GM12878 (cell line): ENCODE data around the gene DEGS2. TPM values are rescaled to one million over a fixed set of nuclear protein-coding genes. Genes with fewer than 3 reads are reported as not detected.

Source experiments
- BCL11A ChIP-seq: IDR thresholded peaks from 2 replicates; pipeline ENCODE4 v1.6.1; 2011; ENCODE audit warnings: low read depth, low read length
- BHLHE40 ChIP-seq, 2 experiments: fragments of 450-650 bp in 1 of 2; IDR thresholded peaks; 2 replicates each; pipeline ENCODE4 v1.6.1; 2011 to 2017; ENCODE audit warnings: low read depth in 2 of 2, borderline replicate concordance in 1 of 2, improper control_type of control experiment in 1 of 2, low read length in 1 of 2, mild to moderate bottlenecking in 1 of 2
- CHD1 ChIP-seq: IDR thresholded peaks from 2 replicates; pipeline ENCODE4 v1.6.1; 2012; ENCODE audit warnings: low read depth, low read length, improper control_type of control experiment
- CHD4 ChIP-seq: fragments of 200-600 bp; sonication (generic); IDR thresholded peaks from 2 replicates; pipeline ENCODE4 v1.6.1; 2016; ENCODE audit warnings: mild to moderate bottlenecking
- CREM ChIP-seq: IDR thresholded peaks from 2 replicates; pipeline ENCODE4 v1.6.1; 2014; ENCODE audit warnings: antibody characterized with exemption, low read depth
- EGR1 ChIP-seq, 2 experiments: IDR thresholded peaks; 1 replicate in 1 of 2; 2 replicates in 1 of 2; pipeline ENCODE4 v1.6.1; 2011 to 2012; ENCODE audit warnings: low read depth in 2 of 2, low read length in 2 of 2, borderline replicate concordance in 1 of 2, mild to moderate bottlenecking in 1 of 2, moderate library complexity in 1 of 2
- GATAD2B ChIP-seq: fragments of 450-650 bp; conservative IDR thresholded peaks from 2 replicates; pipeline ENCODE4 v1.6.1; 2017; ENCODE audit warnings: low read depth, mild to moderate bottlenecking, moderate library complexity
- KLF5 ChIP-seq: fragments of 450-650 bp; IDR thresholded peaks from 2 replicates; pipeline ENCODE4 v1.6.1; 2014; ENCODE audit warnings: mild to moderate bottlenecking; ENCODE audit not compliant: partially characterized antibody
- NBN ChIP-seq: fragments of 450-650 bp; IDR thresholded peaks from 2 replicates; pipeline ENCODE4 v1.6.1; 2016
- NFXL1 ChIP-seq: fragments of 450-650 bp; IDR thresholded peaks from 2 replicates; pipeline ENCODE4 v1.6.1; 2017; ENCODE audit warnings: antibody characterized with exemption, mild to moderate bottlenecking, borderline replicate concordance
- PML ChIP-seq: IDR thresholded peaks from 2 replicates; pipeline ENCODE4 v1.6.1; 2012; ENCODE audit warnings: low read length, inconsistent platforms
- POU2F2 ChIP-seq: IDR thresholded peaks from 3 replicates; pipeline ENCODE4 v1.6.1; 2011; ENCODE audit warnings: low read depth, mild to moderate bottlenecking, low read length, borderline replicate concordance
- RCOR1 ChIP-seq: conservative IDR thresholded peaks from 2 replicates; pipeline ENCODE4 v1.6.1; 2012; ENCODE audit warnings: low read depth, low read length, improper control_type of control experiment
- RUNX3 ChIP-seq: IDR thresholded peaks from 2 replicates; pipeline ENCODE4 v1.6.1; 2012; ENCODE audit warnings: low read length, inconsistent platforms
- SMAD5 ChIP-seq: IDR thresholded peaks from 2 replicates; pipeline ENCODE4 v1.6.1; 2016; ENCODE audit warnings: antibody characterized with exemption, low read depth
- SMC3 ChIP-seq: IDR thresholded peaks from 2 replicates; pipeline ENCODE4 v1.6.1; 2011; ENCODE audit warnings: low read length, improper control_type of control experiment, borderline replicate concordance
- STAT3 ChIP-seq: IDR thresholded peaks from 2 replicates; pipeline ENCODE4 v1.6.1; 2011; ENCODE audit warnings: low read depth, low read length, improper control_type of control experiment
- TBL1XR1 ChIP-seq: IDR thresholded peaks from 2 replicates; pipeline ENCODE4 v1.6.1; 2012; ENCODE audit warnings: low read depth, low read length, improper control_type of control experiment
- TCF7 ChIP-seq: IDR thresholded peaks from 2 replicates; pipeline ENCODE4 v1.6.1; 2014; ENCODE audit warnings: antibody characterized with exemption, borderline replicate concordance
- WRNIP1 ChIP-seq: IDR thresholded peaks from 2 replicates; pipeline ENCODE4 v1.6.1; 2011; ENCODE audit warnings: low read depth, low read length, improper control_type of control experiment, borderline replicate concordance
- YBX1 ChIP-seq: fragments of 450-650 bp; IDR thresholded peaks from 2 replicates; pipeline ENCODE4 v1.6.1; 2016; ENCODE audit warnings: antibody characterized with exemption
- ZNF274 ChIP-seq: IDR thresholded peaks from one replicate; pipeline ENCODE4 v1.8.0; 2011; ENCODE audit not compliant: insufficient read length, insufficient read depth
- polyA plus RNA-seq, 11 experiments: library from polyadenylated mRNA; depleted of rRNA in 4 of 11; unstranded in 6 of 11; stranded (reverse) in 5 of 11; fragments of >200 nt; fragmentation: Nextera tagmentation in 4 of 11; fragmentation: Illumina TruSeq in 1 of 11; extraction: Ambion mirVana in 4 of 11; extraction: Trizol in 1 of 11; gene quantifications; 1 replicate in 1 of 11; 2 replicates in 10 of 11; pipeline versions ENCODE4 v1.2.1 to v1.2.3, GENCODE V29; 2011 to 2016; ENCODE audit warnings: inconsistent platforms in 2 of 11, missing spikeins in 2 of 11, low read depth in 1 of 11
- total RNA-seq, 4 experiments: library from RNA; depleted of rRNA in 3 of 4; stranded (reverse); fragments of >200 nt in 3 of 4; fragmentation: Illumina TruSeq in 1 of 4; extraction: Trizol in 1 of 4; gene quantifications; 2 replicates each; pipeline versions ENCODE4 v1.2.1 to v1.2.3, GENCODE V29; 2013 to 2021
- TF ChIP-seq, protein P1 (sequence below): fragments of 150-350 bp; IDR thresholded peaks from 2 replicates; pipeline ENCODE4 v1.6.1; 2014; ENCODE audit warnings: mild to moderate bottlenecking, low read depth, low read length
- TF ChIP-seq, protein P2 (sequence below): fragments of 450-650 bp; IDR thresholded peaks from 2 replicates; pipeline ENCODE4 v1.6.1; 2016; ENCODE audit warnings: mild to moderate bottlenecking, moderate library complexity, borderline replicate concordance
- TF ChIP-seq, protein P3 (sequence below): IDR thresholded peaks from 2 replicates; pipeline ENCODE4 v1.6.1; 2011; ENCODE audit warnings: borderline replicate concordance, low read depth, mild to moderate bottlenecking, moderate library complexity, low read length; ENCODE audit not compliant: insufficient read depth, poor library complexity, severe bottlenecking

The DEGS2 gene
- total and polyA plus RNA-seq, 10 of the 15 experiments (the other 5 are each of a cell fraction or from before 2014, with no cell fraction given), result 0.01 to 2.5 (median 0.45) TPM; not detected in 1

DNA sequence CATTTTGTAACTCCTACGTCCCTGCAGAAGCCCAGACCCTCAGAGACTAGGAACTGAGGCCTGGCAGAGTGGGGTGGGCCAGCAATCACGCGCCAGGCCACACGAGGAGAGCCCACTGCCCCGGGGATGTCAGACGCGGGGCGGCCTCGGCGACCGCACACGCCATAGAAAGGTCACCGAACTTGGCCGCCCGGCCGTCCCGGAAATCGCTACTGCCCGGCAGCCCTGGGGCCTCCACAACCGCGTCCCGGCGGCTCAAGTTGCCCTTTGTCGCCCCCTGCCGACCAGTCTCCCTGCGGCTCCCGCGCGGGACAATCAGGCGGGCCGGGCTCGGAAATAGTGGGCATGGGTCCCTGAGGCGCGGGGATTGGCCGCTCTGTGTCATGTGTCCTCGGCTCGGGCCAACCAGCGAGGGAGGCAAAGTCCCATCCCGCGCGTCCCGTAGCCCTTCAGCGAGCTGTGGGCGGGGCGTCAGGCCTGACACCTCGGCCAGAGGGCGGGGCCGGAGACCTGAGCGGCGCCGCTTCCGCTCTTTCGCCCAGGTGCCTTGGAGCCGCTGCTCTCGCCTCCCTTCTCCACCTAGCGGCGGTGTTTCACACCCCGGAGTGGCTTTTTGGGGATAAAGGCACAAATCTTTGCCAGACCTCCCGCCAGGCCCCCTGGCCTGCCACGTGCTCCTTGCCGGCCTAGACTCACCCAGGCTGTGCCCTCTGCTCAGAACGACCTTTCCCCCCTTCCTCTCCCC lies 33.4 kb upstream of the DEGS2 start (continued):
- TF ChIP-seq GATAD2B, result no peak; the same call in none of the 2 replicates
- no peak for TF ChIP-seq TCF7
- TF ChIP-seq WRNIP1, result no peak
- TF ChIP-seq, protein P1, sequence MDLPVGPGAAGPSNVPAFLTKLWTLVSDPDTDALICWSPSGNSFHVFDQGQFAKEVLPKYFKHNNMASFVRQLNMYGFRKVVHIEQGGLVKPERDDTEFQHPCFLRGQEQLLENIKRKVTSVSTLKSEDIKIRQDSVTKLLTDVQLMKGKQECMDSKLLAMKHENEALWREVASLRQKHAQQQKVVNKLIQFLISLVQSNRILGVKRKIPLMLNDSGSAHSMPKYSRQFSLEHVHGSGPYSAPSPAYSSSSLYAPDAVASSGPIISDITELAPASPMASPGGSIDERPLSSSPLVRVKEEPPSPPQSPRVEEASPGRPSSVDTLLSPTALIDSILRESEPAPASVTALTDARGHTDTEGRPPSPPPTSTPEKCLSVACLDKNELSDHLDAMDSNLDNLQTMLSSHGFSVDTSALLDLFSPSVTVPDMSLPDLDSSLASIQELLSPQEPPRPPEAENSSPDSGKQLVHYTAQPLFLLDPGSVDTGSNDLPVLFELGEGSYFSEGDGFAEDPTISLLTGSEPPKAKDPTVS, result no peak
- TF ChIP-seq EGR1 (IDR thresholded peaks at IDR 0.05; ENCODE audit: borderline replicate concordance in 1 of 2, low read depth in 2 of 2, low read length in 2 of 2), result no peak; a peak in 1 of 3 replicates
- TF ChIP-seq SMAD5, result peak; percentile 62; the same call in 1 of the 2 replicates
- TF ChIP-seq ZNF274, result no peak
- 0 out of 2 replicates have a peak, but pooled peaks have one; percentile 74 for TF ChIP-seq NBN
- TF ChIP-seq BCL11A, result peak; percentile 26; the same call in 1 of the 2 replicates
- TF ChIP-seq NFXL1, result no peak
- no peak for TF ChIP-seq STAT3
- TF ChIP-seq POU2F2, result peak; percentile 68; the same call in 2 of the 3 replicates
- no peak for TF ChIP-seq CHD4
- peak; percentile 72; the same call in 1 of the 2 replicates for TF ChIP-seq TBL1XR1
- TF ChIP-seq, protein P2, sequence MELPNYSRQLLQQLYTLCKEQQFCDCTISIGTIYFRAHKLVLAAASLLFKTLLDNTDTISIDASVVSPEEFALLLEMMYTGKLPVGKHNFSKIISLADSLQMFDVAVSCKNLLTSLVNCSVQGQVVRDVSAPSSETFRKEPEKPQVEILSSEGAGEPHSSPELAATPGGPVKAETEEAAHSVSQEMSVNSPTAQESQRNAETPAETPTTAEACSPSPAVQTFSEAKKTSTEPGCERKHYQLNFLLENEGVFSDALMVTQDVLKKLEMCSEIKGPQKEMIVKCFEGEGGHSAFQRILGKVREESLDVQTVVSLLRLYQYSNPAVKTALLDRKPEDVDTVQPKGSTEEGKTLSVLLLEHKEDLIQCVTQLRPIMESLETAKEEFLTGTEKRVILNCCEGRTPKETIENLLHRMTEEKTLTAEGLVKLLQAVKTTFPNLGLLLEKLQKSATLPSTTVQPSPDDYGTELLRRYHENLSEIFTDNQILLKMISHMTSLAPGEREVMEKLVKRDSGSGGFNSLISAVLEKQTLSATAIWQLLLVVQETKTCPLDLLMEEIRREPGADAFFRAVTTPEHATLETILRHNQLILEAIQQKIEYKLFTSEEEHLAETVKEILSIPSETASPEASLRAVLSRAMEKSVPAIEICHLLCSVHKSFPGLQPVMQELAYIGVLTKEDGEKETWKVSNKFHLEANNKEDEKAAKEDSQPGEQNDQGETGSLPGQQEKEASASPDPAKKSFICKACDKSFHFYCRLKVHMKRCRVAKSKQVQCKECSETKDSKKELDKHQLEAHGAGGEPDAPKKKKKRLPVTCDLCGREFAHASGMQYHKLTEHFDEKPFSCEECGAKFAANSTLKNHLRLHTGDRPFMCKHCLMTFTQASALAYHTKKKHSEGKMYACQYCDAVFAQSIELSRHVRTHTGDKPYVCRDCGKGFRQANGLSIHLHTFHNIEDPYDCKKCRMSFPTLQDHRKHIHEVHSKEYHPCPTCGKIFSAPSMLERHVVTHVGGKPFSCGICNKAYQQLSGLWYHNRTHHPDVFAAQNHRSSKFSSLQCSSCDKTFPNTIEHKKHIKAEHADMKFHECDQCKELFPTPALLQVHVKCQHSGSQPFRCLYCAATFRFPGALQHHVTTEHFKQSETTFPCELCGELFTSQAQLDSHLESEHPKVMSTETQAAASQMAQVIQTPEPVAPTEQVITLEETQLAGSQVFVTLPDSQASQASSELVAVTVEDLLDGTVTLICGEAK, result 0 out of 2 replicates have a peak, but pooled peaks have one; percentile 24
- no peak for TF ChIP-seq RCOR1
- TF ChIP-seq RUNX3, result peak; percentile 67
- peak; percentile 58 for TF ChIP-seq SMC3
- no peak for TF ChIP-seq PML
- TF ChIP-seq BHLHE40 (IDR thresholded peaks at IDR 0.05; ENCODE audit: borderline replicate concordance in 1 of 2, low read depth in 2 of 2, low read length in 1 of 2), result peak; percentile 53 to 66; a peak in 3 of 4 replicates
- TF ChIP-seq CHD1, result no peak
- TF ChIP-seq, protein P3, sequence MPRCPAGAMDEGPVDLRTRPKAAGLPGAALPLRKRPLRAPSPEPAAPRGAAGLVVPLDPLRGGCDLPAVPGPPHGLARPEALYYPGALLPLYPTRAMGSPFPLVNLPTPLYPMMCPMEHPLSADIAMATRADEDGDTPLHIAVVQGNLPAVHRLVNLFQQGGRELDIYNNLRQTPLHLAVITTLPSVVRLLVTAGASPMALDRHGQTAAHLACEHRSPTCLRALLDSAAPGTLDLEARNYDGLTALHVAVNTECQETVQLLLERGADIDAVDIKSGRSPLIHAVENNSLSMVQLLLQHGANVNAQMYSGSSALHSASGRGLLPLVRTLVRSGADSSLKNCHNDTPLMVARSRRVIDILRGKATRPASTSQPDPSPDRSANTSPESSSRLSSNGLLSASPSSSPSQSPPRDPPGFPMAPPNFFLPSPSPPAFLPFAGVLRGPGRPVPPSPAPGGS, result no peak
- TF ChIP-seq KLF5, result no peak
- peak; percentile 37; the same call in 1 of the 2 replicates for TF ChIP-seq CREM
- no peak for TF ChIP-seq YBX1
